Measurements from ENCODE around the gene SCO2. TPM values are rescaled to one million over a fixed set of nuclear protein-coding genes. Genes with fewer than 3 reads are reported as not detected.

Gene SCO2
- total and polyA plus RNA-seq, 9 of the 15 experiments (the other 6 are each of a cell fraction or from before 2014, with no cell fraction given), result 0.34 to 4.0 (median 1.1) TPM; not detected in 3

- no peak for TF ChIP-seq ZNF584 (CRISPR knock-in tag; IDR thresholded peaks at IDR 0.05; ENCODE audit: low read depth)
These were observed 10.8 kb upstream of the SCO2 start (continued) for GRCh38 chr22:50536226-50536625.

GRCh38 chr22:50535113-50535512 is 9.7 kb upstream of the SCO2 start:
- peaks cover 19 to 35% of the 10 kb centered on the region in 2 experiments; a peak in 4 of 5 replicates for H3K4me1 ChIP-seq (replicated peaks in 1 of 2; ENCODE audit: control insufficient read depth in 2 of 2, insufficient read depth in 2 of 2, low read length in 2 of 2)
- no peak for TF ChIP-seq TFAM (CRISPR knock-in tag; conservative IDR thresholded peaks at IDR 0.05)
- TF ChIP-seq CREB1 (IDR thresholded peaks at IDR 0.05), result no peak
- TF ChIP-seq CREB1 (CRISPR knock-in tag; IDR thresholded peaks at IDR 0.05), result no peak
- TF ChIP-seq ZNF197 (CRISPR knock-in tag; IDR thresholded peaks at IDR 0.05; ENCODE audit: low read depth), result no peak
- TF ChIP-seq ZNF507 (tag; conservative IDR thresholded peaks at IDR 0.05), result no peak
- TF ChIP-seq ZBED1 (IDR thresholded peaks at IDR 0.05), result no peak
- no peak overlapping the region for H3K27ac ChIP-seq (ENCODE audit: extremely low read depth, low read depth, low read length)
- ChIA-PET POLR2A (interaction anchor here (0.5 kb wide), 1 partner anchor 704 kb away, joined by 3 read pairs; no protein-coding TSS in a partner anchor), CTCF (ENCODE audit: low intra/inter-chr PET ratio) (no interaction called here)
- no peaks in the 10 kb centered on the region for H4K20me1 ChIP-seq (replicated peaks; ENCODE audit: control insufficient read depth, insufficient read depth, low read length)
- intact Hi-C loops (cut with micrococcal nuclease), result no loop called here
- H3K36me3 ChIP-seq (ENCODE audit: control insufficient read depth, insufficient read depth, low read length), result no peaks in the 10 kb centered on the region
- no peaks in the 10 kb centered on the region for H3K79me2 ChIP-seq (ENCODE audit: control insufficient read depth, insufficient read depth, low read length)
- ATAC-seq (no peak), FAIRE-seq (no peak), DNase-seq (ENCODE audit: extremely low read depth in 1 of 4, low spot score in 3 of 4) (no peak)
- no peaks in the 10 kb centered on the region for H3K9me1 ChIP-seq (ENCODE audit: control insufficient read depth, insufficient read depth, low read length)
- no TSS peak for BruUV-seq (replicated peaks)
- no peak overlapping the region for H2AFZ ChIP-seq (ENCODE audit: low read depth, low read length)
- 71% methylated on average over 6 of the region's 8 CpGs for WGBS (ENCODE audit: insufficient coverage, low coverage, missing lambda C conversion rate)
- H3K4me2 ChIP-seq (ENCODE audit: insufficient read depth, low read length), result no peak overlapping the region
- H3K4me3 ChIP-seq, result no peak overlapping the region
- no peaks in the 10 kb centered on the region for H3K27me3 ChIP-seq (ENCODE audit: control insufficient read depth in 2 of 2, insufficient read depth in 2 of 2, low read length in 2 of 2)
- no peak overlapping the region for H3K9ac ChIP-seq (ENCODE audit: insufficient read depth in 1 of 2, low read depth in 2 of 2, low read length in 2 of 2)
- 0 out of 2 replicates have a peak, but pooled peaks cover 2% of the 10 kb centered on the region for H3K9me3 ChIP-seq (replicated peaks; ENCODE audit: control insufficient read depth, insufficient read depth, low read depth, low read length)
- in situ Hi-C loops (cut with MboI), result no loop called here
